22Rv1 (cell line): ENCODE results near the gene HEMGN.

Experiments used
- H3K27ac ChIP-seq: fragments of 450-650 bp; 2 replicates; pipeline ENCODE4 v1.5.1; 2017
- ZFX ChIP-seq: fragments of 450-650 bp; IDR thresholded peaks from 2 replicates; pipeline ENCODE4 v1.6.1; 2017; ENCODE audit warnings: antibody characterized with exemption, borderline replicate concordance
- TF ChIP-seq, protein P1 (sequence below): fragments of 450-650 bp; IDR thresholded peaks from 2 replicates; pipeline ENCODE4 v1.5.1; 2017; ENCODE audit warnings: mild to moderate bottlenecking

HEMGN gene

DNA sequence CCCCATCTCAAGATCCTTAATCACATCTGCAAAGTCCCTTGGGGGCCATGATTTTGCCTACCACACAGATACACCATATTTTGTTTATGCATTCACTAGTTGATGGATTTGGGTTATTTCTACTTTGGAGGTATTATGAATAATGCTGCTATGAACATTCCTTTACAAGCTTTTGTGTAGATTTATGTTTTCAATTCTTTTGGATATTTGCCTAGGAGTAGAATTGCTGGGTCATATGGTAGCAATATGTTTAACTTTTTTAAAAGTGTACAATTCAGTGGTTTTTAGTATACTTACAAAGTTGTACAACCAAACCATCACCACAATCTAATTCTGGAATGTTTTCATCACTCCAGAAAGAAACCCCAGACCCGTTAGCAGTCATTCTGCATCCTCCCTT is 37.4 kb upstream of the HEMGN start:
- no peak overlapping the region for H3K27ac ChIP-seq
- no peak for TF ChIP-seq ZFX
- TF ChIP-seq, protein P1, sequence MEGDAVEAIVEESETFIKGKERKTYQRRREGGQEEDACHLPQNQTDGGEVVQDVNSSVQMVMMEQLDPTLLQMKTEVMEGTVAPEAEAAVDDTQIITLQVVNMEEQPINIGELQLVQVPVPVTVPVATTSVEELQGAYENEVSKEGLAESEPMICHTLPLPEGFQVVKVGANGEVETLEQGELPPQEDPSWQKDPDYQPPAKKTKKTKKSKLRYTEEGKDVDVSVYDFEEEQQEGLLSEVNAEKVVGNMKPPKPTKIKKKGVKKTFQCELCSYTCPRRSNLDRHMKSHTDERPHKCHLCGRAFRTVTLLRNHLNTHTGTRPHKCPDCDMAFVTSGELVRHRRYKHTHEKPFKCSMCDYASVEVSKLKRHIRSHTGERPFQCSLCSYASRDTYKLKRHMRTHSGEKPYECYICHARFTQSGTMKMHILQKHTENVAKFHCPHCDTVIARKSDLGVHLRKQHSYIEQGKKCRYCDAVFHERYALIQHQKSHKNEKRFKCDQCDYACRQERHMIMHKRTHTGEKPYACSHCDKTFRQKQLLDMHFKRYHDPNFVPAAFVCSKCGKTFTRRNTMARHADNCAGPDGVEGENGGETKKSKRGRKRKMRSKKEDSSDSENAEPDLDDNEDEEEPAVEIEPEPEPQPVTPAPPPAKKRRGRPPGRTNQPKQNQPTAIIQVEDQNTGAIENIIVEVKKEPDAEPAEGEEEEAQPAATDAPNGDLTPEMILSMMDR: no peak

DNA sequence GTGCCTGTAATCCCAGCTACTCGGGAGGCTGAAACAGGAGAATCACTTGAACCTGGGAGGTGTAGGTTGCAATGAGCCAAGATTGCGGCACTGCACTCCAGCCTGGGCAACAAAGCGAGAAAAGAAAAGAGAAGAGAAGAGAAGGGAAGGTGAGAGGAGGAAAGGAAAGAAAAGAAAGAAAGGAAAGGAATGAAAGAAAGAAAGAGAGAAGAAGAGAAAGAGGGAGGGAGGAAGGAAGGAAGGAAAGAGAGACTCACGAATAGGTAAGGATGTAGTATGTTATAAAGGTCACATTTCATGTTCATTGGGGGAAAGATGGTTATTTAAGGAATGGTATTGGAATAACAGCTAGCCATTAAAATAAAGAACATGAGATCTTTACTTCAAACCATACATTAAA is 34.8 kb upstream of the HEMGN start:
- H3K27ac ChIP-seq: no peak overlapping the region
- TF ChIP-seq ZFX: no peak
- TF ChIP-seq, protein P1: no peak

DNA sequence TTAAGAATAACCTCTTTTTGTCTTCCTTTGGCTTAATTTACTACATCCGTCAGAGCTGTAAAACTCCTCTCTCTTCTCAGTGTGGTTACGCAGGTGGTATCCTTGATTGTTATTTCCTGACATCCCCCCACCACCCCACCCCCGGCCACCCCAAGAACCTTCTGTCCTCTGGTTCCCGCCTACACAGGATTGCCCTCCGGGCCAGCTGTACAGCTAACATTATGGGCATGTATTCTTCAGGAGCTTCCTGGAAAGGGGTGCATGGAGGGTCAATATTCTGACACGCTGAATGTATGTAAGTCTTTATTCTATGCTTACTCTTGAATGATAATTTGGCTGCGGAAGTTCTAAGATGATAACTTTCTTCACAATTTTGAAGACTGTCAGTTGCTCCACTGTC is 32.2 kb upstream of the HEMGN start:
- H3K27ac ChIP-seq: no peak overlapping the region
- TF ChIP-seq, protein P1: no peak
- TF ChIP-seq ZFX: no peak

DNA sequence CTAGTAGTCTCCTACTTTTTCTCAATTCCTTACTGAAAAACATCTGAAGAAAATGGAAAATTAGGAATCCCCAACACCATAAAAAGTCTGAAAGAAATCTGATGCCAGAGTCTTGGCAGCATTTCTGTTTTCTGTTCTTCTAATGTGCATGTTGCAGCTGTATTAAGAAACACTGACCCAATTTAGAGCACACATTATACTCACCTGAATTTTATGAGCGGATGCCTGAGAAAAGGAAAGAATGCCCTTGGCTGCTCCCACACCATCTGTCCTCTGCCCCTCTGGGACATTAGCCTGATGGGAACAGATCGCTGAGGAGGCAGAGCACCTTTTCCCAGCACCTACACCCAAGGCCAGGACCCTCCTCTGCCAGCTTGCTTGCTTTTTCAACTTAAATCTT is 31.0 kb upstream of the HEMGN start:
- no peak overlapping the region for H3K27ac ChIP-seq
- TF ChIP-seq, protein P1: no peak
- TF ChIP-seq ZFX: no peak

DNA sequence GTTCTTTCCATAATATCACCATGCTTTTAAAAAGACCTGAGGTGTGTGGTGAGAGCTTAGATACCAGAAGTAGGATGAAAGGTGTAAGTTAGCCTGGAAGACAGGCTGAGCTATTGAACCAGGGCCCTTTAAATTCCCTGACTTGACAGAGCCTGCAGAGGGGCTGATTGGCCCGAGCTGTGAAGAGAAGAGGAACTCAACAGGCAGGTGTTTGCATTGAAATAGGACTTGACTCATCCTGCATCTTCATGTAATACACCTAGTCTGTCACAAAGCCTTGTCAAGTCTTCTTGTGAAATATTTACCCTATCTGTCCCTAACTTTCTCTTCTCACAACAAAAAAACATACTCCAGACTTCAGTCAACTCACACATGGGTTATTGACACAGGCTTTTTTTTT is 28.5 kb upstream of the HEMGN start:
- TF ChIP-seq, protein P1: no peak
- TF ChIP-seq ZFX: no peak
- no peak overlapping the region for H3K27ac ChIP-seq

DNA sequence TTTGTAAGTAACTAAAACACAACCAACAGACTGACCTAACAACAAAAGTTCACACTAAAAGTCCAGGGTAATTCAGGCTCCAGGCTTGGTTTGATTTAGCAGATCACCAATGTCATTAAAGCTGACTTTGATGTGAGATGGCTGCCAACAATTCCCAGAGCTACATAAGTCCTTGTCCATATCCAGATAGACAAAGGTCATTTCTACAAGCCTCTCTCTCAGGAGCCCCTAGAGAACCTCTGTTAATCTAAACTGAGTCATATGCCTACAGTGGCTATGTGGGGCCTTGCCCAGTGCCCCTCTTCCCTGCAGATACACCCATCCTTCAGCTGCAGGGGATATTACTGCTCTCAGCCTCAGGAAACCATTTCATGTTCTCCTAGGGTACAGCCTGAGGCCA is 26.9 kb upstream of the HEMGN start:
- no peak for TF ChIP-seq ZFX
- TF ChIP-seq, protein P1: no peak
- H3K27ac ChIP-seq: no peak overlapping the region

DNA sequence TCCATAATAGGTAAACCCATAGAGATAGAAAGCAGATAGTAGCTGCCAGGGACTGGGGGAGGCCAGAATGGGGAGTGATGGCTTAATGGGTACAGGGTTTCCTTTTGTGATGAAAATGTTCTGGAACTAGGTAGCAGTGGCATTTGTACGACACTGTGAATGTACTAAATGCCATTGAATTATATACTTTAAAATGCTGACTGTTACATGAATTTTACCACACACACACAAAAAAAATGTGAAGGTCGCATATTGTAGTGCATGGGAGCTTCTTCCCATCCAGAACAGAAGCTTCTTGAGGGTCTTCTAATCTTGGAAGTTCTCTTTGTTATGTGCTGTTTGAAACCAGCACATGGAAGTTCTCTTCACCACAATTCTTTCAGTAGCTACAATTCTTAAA is 25.3 kb upstream of the HEMGN start:
- no peak overlapping the region for H3K27ac ChIP-seq
- TF ChIP-seq, protein P1: no peak
- TF ChIP-seq ZFX: no peak
